DOHH2 (cell line): Measurements from ENCODE around the gene FTCD.

ENCODE experiments used
- EZH2phosphoT487 ChIP-seq: fragments of 200-600 bp; sonication (generic); IDR thresholded peaks from 2 replicates; pipeline ENCODE4 v1.6.1; 2017; ENCODE audit warnings: borderline replicate concordance, mild to moderate bottlenecking, antibody characterized with exemption, low read length, moderate library complexity, mixed read lengths
- TF ChIP-seq, protein P1 (sequence below): fragments of 200-600 bp; sonication (generic); IDR thresholded peaks from one replicate; pipeline ENCODE4 v1.5.1; 2014; ENCODE audit warnings: antibody characterized with exemption, mild to moderate bottlenecking, low read depth, low read length; ENCODE audit not compliant: poor library complexity, severe bottlenecking

DNA sequence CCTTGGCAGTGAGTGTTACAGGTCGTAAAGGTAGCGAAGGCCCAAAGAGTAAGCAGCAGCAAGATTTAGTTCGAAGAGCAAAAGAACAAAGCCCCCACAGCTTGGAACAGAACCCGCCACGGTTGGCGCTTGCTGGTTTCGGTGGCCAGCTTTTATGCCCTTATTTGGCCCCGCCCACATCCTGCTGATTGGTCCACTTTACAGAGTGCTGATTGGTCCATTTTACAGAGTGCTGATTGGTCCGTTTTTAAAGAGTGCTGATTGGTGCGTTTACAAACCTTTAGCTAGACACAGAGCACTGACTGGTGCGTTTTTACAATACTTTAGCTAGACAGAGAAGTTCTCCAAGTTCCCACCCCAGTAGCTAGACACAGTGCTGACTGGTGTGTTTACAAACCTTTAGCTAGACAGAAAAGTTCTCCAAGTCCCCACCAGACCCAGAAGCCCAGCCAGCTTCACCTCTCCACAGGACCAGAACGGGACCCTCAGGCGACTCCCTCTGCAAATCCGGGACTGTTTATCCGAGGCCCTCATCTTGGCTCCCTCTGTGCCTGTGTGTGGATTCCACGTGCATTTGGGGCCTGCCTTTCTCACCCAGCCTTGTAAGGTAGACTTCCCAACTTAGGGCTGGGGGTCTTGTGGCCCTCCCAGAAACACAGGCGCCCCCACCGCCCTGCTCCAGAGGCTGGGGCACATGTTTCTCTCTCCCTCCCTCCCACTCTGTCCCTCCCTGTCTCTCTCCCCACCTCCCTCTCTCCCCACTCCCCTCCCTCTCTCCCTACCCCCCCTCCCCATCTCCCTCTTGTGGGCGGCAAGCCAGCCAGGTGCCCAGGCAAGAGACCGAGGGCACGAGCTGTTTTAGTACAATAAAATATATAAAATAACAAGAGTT lies 12.6 kb downstream of the FTCD start:
- TF ChIP-seq, protein P1, sequence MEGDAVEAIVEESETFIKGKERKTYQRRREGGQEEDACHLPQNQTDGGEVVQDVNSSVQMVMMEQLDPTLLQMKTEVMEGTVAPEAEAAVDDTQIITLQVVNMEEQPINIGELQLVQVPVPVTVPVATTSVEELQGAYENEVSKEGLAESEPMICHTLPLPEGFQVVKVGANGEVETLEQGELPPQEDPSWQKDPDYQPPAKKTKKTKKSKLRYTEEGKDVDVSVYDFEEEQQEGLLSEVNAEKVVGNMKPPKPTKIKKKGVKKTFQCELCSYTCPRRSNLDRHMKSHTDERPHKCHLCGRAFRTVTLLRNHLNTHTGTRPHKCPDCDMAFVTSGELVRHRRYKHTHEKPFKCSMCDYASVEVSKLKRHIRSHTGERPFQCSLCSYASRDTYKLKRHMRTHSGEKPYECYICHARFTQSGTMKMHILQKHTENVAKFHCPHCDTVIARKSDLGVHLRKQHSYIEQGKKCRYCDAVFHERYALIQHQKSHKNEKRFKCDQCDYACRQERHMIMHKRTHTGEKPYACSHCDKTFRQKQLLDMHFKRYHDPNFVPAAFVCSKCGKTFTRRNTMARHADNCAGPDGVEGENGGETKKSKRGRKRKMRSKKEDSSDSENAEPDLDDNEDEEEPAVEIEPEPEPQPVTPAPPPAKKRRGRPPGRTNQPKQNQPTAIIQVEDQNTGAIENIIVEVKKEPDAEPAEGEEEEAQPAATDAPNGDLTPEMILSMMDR, result no peak
- no peak for TF ChIP-seq EZH2phosphoT487
